WTC11 (cell line): ENCODE measurements around the gene LDHD. TPM values are rescaled to one million over a fixed set of nuclear protein-coding genes. Genes with fewer than 3 reads are reported as not detected.

Experiments used
- ATAC-seq: fragments of 200-7000 bp; cut with Tn5 transposase; 2 replicates; pipeline ENCODE4 v1.10.0; 2021; ENCODE audit warnings: mild to moderate bottlenecking, moderate library complexity
- CTCF ChIA-PET: fragments of 300-600 bp; sonication (Branson Sonifier 250); formaldehyde crosslinking; loops from one replicate; lab custom pipeline; 2021; ENCODE audit warnings: antibody characterized with exemption; lab: Charles Lee
- POLR2A ChIA-PET: fragments of 350-600 bp; sonication (Branson Sonifier 250); formaldehyde crosslinking; loops from one replicate; lab custom pipeline; 2021; ENCODE audit warnings: antibody characterized with exemption; lab: Charles Lee
- DNase-seq: peaks from one replicate; pipeline ENCODE4 v3.0.0; 2021; ENCODE audit warnings: low spot score
- H3K27ac Mint-ChIP-seq: 2 replicates; pipeline ENCODE4 v1.8.0; 2021; ENCODE audit warnings: mixed read lengths
- H3K27me3 Mint-ChIP-seq: 2 replicates; pipeline ENCODE4 v1.8.0; 2021; ENCODE audit warnings: low read depth, mild to moderate bottlenecking, moderate library complexity, mixed read lengths
- H3K36me3 Mint-ChIP-seq: 2 replicates; pipeline ENCODE4 v1.8.0; 2021; ENCODE audit warnings: mixed read lengths
- H3K4me1 Mint-ChIP-seq: 2 replicates; pipeline ENCODE4 v1.8.0; 2022; ENCODE audit warnings: mixed read lengths
- H3K4me3 Mint-ChIP-seq: 2 replicates; pipeline ENCODE4 v1.8.0; 2021; ENCODE audit warnings: mild to moderate bottlenecking, moderate library complexity, mixed read lengths
- H3K9me3 Mint-ChIP-seq: 2 replicates; pipeline ENCODE4 v1.8.0; 2021; ENCODE audit warnings: mixed read lengths
- CREB1 ChIP-seq: sonication (generic); formaldehyde crosslinking; IDR thresholded peaks from 2 replicates; pipeline ENCODE4 v1.8.0; 2023; ENCODE audit warnings: mild to moderate bottlenecking, missing genetic modification reagents
- CREM ChIP-seq: sonication (generic); formaldehyde crosslinking; IDR thresholded peaks from 2 replicates; pipeline ENCODE4 v1.8.1; 2022; ENCODE audit warnings: mild to moderate bottlenecking, missing genetic modification reagents, moderate library complexity
- ESRRA ChIP-seq: sonication (generic); formaldehyde crosslinking; IDR thresholded peaks from 2 replicates; pipeline ENCODE4 v1.8.1; 2022; ENCODE audit warnings: mild to moderate bottlenecking, missing genetic modification reagents, borderline replicate concordance
- ETV6 ChIP-seq: sonication (generic); formaldehyde crosslinking; IDR thresholded peaks from 2 replicates; pipeline ENCODE4 v1.8.1; 2022; ENCODE audit warnings: mild to moderate bottlenecking, missing genetic modification reagents
- FOXP1 ChIP-seq: sonication (generic); formaldehyde crosslinking; IDR thresholded peaks from 2 replicates; pipeline ENCODE4 v1.8.0; 2022; ENCODE audit warnings: missing genetic modification reagents, mild to moderate bottlenecking, moderate library complexity, borderline replicate concordance
- GABPB1 ChIP-seq: sonication (generic); formaldehyde crosslinking; IDR thresholded peaks from 2 replicates; pipeline ENCODE4 v1.8.1; 2023; ENCODE audit warnings: mild to moderate bottlenecking, missing genetic modification reagents
- NFATC4 ChIP-seq: fragments of 250-450 bp; sonication (Bioruptor Pico); IDR thresholded peaks from 2 replicates; pipeline ENCODE4 v1.9.0; 2021; ENCODE audit warnings: mild to moderate bottlenecking
- NFE2L1 ChIP-seq: sonication (generic); formaldehyde crosslinking; IDR thresholded peaks from 2 replicates; pipeline ENCODE4 v1.8.1; 2023; ENCODE audit warnings: missing genetic modification reagents
- RELA ChIP-seq: sonication (generic); formaldehyde crosslinking; IDR thresholded peaks from 2 replicates; pipeline ENCODE4 v1.8.1; 2022; ENCODE audit warnings: missing genetic modification reagents, mild to moderate bottlenecking, borderline replicate concordance
- ZNF671 ChIP-seq: fragments of 250-450 bp; sonication (Bioruptor Pico); IDR thresholded peaks from 2 replicates; pipeline ENCODE4 v1.8.0; 2021; ENCODE audit warnings: mild to moderate bottlenecking
- total RNA-seq: library from RNA; stranded (reverse); gene quantifications from 3 replicates; pipeline ENCODE4 v1.2.3, GENCODE V29; 2021
- TF ChIP-seq, protein P1 (sequence below): sonication (generic); formaldehyde crosslinking; conservative IDR thresholded peaks from 2 replicates; pipeline ENCODE4 v1.8.1; 2022; ENCODE audit warnings: mild to moderate bottlenecking, missing genetic modification reagents
- TF ChIP-seq, protein P2 (sequence below): sonication (generic); formaldehyde crosslinking; IDR thresholded peaks from 2 replicates; pipeline ENCODE4 v1.8.1; 2022; ENCODE audit warnings: low read depth, missing genetic modification reagents, borderline replicate concordance
- TF ChIP-seq, protein P3 (sequence below): fragments of 250-450 bp; sonication (Bioruptor Pico); IDR thresholded peaks from 2 replicates; pipeline ENCODE4 v1.9.0; 2021; ENCODE audit warnings: mild to moderate bottlenecking, borderline replicate concordance
- TF ChIP-seq, protein P4 (sequence below): sonication (generic); formaldehyde crosslinking; IDR thresholded peaks from 2 replicates; pipeline ENCODE4 v1.8.1; 2023; ENCODE audit warnings: mild to moderate bottlenecking, missing genetic modification reagents, moderate library complexity
- TF ChIP-seq, protein P5 (sequence below): sonication (generic); formaldehyde crosslinking; IDR thresholded peaks from 2 replicates; pipeline ENCODE4 v1.8.0; 2022; ENCODE audit warnings: mild to moderate bottlenecking, missing genetic modification reagents

LDHD gene
- total RNA-seq, 1 experiment from 2014 or later = 12.3 TPM

DNA sequence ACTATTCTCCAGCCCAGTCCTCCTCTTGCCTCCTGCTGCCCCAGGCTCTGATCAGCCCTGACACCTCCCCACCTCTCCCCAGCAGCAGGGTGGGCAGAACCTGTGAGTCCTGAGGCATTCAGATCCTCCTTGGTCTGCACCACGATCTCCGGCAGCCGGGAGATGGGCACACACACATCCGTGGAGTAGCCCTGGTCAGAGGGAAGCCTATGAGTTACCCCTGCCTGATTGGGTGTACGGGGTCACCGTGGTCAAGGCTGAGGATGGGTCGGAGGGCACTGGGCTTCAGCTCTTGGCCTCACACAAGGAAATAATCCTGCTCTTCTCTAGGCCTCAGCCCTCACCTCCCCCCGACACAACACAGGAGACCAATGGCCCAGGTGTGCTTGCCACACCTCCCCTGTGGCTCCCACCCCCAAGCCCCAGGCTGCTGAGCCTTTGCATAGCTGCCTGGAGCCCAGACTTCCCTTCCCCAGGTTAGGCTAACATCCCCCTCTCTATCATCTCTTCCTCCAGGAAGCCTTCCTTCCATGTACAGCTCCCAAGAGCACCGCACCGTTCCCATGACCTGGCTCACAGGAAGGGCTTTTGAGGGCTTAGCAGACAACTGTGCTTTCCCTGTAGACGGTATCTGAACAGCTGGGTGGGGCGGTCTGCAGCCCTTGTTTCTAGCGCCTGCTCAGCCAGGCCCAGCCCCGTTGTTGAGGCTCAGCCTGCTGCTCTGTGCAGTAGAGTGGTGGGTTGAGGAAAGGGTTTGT, 3.7 kb downstream of the LDHD start:
- TF ChIP-seq CREB1 = 0 out of 2 replicates have a peak, but pooled peaks have one; percentile 30
- no peak for TF ChIP-seq NFATC4 (CRISPR knock-in tag)

DNA sequence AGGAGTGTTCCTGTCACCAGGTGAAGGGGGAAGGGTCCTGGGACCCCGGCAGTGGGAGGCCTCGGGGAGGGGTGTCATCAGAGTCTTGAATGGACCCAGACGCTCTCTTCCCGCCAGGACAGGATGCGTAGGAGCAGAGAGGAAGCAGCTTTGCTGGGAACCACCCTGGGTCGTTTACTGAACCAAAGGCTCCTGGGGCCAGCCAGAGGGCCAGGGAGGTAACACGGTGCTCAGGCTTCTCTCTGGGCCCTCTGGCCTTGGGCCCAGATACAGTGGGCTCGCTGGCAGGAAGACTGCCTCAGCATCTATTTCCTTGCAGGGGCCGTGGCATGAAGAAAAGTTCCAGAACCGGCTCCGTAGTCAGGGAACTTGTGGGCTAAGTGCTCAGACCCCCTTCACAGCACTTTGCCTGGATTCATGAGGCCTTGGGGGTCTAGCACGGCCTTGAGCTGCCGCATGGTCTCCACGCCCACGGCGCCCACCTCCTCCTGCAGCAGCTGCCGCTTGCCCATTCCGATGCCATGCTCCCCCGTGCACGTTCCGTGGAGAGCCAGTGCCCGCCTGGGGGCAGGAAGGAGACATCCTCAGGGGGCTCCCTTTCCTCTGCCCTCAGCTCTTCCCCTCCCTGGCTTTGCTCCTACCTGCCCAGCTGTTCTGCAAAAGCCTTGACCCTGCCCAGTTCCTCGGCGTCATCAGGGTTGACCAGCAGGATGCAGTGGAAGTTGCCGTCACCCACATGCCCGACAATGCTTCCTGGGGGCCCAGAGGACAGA, 4.4 kb downstream of the LDHD start:
- H3K4me3 Mint-ChIP-seq = no peak overlapping the region
- no peaks in the 10 kb centered on the region for H3K36me3 Mint-ChIP-seq
- no peaks in the 10 kb centered on the region for H3K27me3 Mint-ChIP-seq
- ATAC-seq (no peak), DNase-seq (no peak)
- H3K4me1 Mint-ChIP-seq = peaks cover 63% of the 10 kb centered on the region
- CTCF ChIA-PET = interaction anchor here (0.9 to 5.7 kb wide), 44 partner anchors 9 to 385 kb away, joined by 3 to 158 read pairs (median 7); partner anchors contain the start of genes WDR59 and ZNRF1
- no peak for TF ChIP-seq FOXP1
- TF ChIP-seq, protein P1, sequence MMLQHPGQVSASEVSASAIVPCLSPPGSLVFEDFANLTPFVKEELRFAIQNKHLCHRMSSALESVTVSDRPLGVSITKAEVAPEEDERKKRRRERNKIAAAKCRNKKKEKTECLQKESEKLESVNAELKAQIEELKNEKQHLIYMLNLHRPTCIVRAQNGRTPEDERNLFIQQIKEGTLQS (CRISPR knock-in tag) = 0 out of 2 replicates have a peak, but pooled peaks have one; percentile 27
- TF ChIP-seq, all 79 proteins: peak for 1
- H3K27ac Mint-ChIP-seq = peak overlapping the region; percentile 85
- H3K9me3 Mint-ChIP-seq = no peaks in the 10 kb centered on the region
- POLR2A ChIA-PET = interaction anchor here (1.0 to 2.8 kb wide), 4 partner anchors 14 to 445 kb away, joined by 3 to 18 read pairs (median 10); partner anchors contain the start of genes RFWD3, WDR59 and ZNRF1

More for the DNA sequence above, 3.7 kb downstream of the LDHD start:
- Mint-ChIP-seq H3K9me3 (no peaks in the 10 kb centered on the region), H3K27ac (peak overlapping the region; percentile 85), H3K4me3 (no peak overlapping the region), H3K36me3 (no peaks in the 10 kb centered on the region), H3K4me1 (peaks cover 67% of the 10 kb centered on the region), H3K27me3 (no peaks in the 10 kb centered on the region)
- ATAC-seq = peak; percentile 1
- no peak for DNase-seq
- POLR2A ChIA-PET = interaction anchor here (1.1 to 2.8 kb wide), 3 partner anchors 15 to 128 kb away, joined by 3 to 18 read pairs (median 16); partner anchors contain the start of genes WDR59 and ZNRF1
- CTCF ChIA-PET = interaction anchor here (0.9 to 5.6 kb wide), 9 partner anchors 16 to 250 kb away, joined by 3 to 158 read pairs (median 13); partner anchors contain the start of genes WDR59 and ZNRF1

DNA sequence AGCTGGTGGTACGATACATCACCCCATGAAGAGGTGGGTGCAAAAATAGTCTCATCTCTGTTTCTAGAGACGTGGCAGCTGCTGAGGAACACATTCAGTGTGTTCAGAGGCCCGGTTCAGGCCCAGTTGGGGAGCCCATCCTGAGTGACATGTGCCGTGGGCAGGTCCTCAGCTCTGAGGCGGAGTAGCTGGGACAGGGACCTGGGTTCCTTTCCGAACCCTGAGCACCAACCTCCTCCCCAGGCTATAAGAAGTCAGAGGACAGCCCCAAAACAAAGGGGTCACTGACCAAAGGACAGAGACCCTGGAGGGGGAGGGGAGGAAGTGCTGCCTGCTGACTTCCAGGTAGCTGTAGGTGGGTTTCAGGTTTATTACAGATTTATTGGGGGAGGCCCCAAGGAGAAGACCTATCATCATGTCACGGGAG, 5.1 kb downstream of the LDHD start:
- no peak overlapping the region for H3K4me3 Mint-ChIP-seq
- peaks cover 57% of the 10 kb centered on the region for H3K4me1 Mint-ChIP-seq
- TF ChIP-seq, protein P2, sequence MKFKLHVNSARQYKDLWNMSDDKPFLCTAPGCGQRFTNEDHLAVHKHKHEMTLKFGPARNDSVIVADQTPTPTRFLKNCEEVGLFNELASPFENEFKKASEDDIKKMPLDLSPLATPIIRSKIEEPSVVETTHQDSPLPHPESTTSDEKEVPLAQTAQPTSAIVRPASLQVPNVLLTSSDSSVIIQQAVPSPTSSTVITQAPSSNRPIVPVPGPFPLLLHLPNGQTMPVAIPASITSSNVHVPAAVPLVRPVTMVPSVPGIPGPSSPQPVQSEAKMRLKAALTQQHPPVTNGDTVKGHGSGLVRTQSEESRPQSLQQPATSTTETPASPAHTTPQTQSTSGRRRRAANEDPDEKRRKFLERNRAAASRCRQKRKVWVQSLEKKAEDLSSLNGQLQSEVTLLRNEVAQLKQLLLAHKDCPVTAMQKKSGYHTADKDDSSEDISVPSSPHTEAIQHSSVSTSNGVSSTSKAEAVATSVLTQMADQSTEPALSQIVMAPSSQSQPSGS (CRISPR knock-in tag) = no peak
- 0 out of 2 replicates have a peak, but pooled peaks have one; percentile 3 for TF ChIP-seq ETV6
- no peaks in the 10 kb centered on the region for H3K9me3 Mint-ChIP-seq
- ATAC-seq = peak; percentile 3
- H3K36me3 Mint-ChIP-seq = no peaks in the 10 kb centered on the region
- DNase-seq = no peak
- no peaks in the 10 kb centered on the region for H3K27me3 Mint-ChIP-seq
- ChIA-PET POLR2A (interaction anchor here (1.0 to 2.8 kb wide), 3 partner anchors 113 to 444 kb away, joined by 3 to 18 read pairs (median 16); partner anchors contain the start of genes RFWD3, WDR59 and ZNRF1), CTCF (interaction anchor here (0.7 to 5.7 kb wide), 54 partner anchors 9 to 395 kb away, joined by 3 to 158 read pairs (median 6); partner anchors contain the start of genes FA2H, WDR59 and ZNRF1)
- peak overlapping the region; percentile 36; the same call in 1 of the 2 replicates for H3K27ac Mint-ChIP-seq

DNA sequence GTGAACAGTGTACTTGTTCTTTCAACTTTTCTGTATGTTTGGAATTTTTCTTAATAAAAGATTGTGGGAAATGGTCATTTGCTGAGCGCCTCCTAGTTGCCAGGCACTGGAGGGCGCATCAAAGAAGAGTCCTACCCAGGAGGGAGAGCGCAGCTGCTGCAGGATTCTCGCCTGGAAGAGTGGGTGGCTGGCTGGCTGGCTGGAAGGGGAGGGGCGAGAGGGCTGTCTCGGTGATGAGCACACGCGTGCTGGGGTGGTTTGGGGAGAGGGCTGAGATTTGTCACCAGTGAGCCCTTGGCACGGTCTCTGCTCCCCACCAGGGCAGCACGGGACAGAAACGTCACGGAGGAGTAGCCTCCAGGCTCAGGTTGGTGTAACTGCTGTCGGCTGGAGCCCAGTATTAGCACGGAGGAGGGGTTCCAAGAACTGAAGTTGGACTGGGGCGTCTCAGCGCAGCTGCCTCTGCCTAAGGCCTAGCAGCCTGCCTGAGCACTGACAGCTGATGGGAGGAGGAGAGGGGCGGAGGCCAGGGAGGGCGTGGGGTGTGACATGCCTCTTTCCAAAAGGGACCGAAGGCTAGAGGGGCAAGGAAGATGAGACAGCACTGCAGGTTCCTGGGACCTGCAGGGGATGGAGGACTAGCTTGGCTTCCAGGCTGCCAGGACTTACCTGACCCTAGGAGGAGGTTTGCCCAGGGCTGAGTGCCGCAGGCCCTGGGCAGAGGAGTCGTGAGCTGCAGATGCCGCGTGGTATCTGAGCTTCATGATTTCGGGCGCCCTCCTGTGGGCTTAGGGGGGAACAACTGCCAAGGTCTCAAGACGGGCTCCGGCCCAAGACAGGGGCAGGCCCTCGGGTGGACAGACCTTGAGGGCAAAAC, 5.7 kb downstream of the LDHD start:
- peak overlapping the region; percentile 38 for H3K27ac Mint-ChIP-seq
- 0 out of 2 replicates have a peak, but pooled peaks cover 2% of the 10 kb centered on the region for H3K36me3 Mint-ChIP-seq
- DNase-seq = peak; percentile 90
- H3K4me1 Mint-ChIP-seq = peaks cover 53% of the 10 kb centered on the region
- H3K9me3 Mint-ChIP-seq = no peaks in the 10 kb centered on the region
- ChIA-PET POLR2A (interaction anchor here (2.3 to 2.8 kb wide), 2 partner anchors 112 to 126 kb away, joined by 16 to 18 read pairs; partner anchors contain the start of genes WDR59 and ZNRF1), CTCF (interaction anchor here (0.5 to 5.7 kb wide), 64 partner anchors 10 to 415 kb away, joined by 3 to 158 read pairs (median 5); partner anchors contain the start of genes FA2H, WDR59 and ZNRF1)
- no peaks in the 10 kb centered on the region for H3K27me3 Mint-ChIP-seq
- H3K4me3 Mint-ChIP-seq = peak overlapping the region; percentile 27
- ATAC-seq = peak; percentile 72
- TF ChIP-seq, protein P3, sequence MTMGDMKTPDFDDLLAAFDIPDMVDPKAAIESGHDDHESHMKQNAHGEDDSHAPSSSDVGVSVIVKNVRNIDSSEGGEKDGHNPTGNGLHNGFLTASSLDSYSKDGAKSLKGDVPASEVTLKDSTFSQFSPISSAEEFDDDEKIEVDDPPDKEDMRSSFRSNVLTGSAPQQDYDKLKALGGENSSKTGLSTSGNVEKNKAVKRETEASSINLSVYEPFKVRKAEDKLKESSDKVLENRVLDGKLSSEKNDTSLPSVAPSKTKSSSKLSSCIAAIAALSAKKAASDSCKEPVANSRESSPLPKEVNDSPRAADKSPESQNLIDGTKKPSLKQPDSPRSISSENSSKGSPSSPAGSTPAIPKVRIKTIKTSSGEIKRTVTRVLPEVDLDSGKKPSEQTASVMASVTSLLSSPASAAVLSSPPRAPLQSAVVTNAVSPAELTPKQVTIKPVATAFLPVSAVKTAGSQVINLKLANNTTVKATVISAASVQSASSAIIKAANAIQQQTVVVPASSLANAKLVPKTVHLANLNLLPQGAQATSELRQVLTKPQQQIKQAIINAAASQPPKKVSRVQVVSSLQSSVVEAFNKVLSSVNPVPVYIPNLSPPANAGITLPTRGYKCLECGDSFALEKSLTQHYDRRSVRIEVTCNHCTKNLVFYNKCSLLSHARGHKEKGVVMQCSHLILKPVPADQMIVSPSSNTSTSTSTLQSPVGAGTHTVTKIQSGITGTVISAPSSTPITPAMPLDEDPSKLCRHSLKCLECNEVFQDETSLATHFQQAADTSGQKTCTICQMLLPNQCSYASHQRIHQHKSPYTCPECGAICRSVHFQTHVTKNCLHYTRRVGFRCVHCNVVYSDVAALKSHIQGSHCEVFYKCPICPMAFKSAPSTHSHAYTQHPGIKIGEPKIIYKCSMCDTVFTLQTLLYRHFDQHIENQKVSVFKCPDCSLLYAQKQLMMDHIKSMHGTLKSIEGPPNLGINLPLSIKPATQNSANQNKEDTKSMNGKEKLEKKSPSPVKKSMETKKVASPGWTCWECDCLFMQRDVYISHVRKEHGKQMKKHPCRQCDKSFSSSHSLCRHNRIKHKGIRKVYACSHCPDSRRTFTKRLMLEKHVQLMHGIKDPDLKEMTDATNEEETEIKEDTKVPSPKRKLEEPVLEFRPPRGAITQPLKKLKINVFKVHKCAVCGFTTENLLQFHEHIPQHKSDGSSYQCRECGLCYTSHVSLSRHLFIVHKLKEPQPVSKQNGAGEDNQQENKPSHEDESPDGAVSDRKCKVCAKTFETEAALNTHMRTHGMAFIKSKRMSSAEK (CRISPR knock-in tag) = no peak
- no peak for TF ChIP-seq CREM (CRISPR knock-in tag)
- TF ChIP-seq, protein P4, sequence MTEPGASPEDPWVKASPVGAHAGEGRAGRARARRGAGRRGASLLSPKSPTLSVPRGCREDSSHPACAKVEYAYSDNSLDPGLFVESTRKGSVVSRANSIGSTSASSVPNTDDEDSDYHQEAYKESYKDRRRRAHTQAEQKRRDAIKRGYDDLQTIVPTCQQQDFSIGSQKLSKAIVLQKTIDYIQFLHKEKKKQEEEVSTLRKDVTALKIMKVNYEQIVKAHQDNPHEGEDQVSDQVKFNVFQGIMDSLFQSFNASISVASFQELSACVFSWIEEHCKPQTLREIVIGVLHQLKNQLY (CRISPR knock-in tag) = no peak
- TF ChIP-seq CREB1 = no peak
- peak; percentile 36; the same call in 1 of the 2 replicates for TF ChIP-seq FOXP1
- 0 out of 2 replicates have a peak, but pooled peaks have one; percentile 12 for TF ChIP-seq NFE2L1
- TF ChIP-seq RELA (CRISPR knock-in tag) = no peak
- peak; percentile 51 for TF ChIP-seq GABPB1 (CRISPR knock-in tag)
- TF ChIP-seq ESRRA (CRISPR knock-in tag) = no peak
- TF ChIP-seq ZNF671 (CRISPR knock-in tag) = no peak
- TF ChIP-seq, protein P5, sequence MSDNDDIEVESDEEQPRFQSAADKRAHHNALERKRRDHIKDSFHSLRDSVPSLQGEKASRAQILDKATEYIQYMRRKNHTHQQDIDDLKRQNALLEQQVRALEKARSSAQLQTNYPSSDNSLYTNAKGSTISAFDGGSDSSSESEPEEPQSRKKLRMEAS = peak; percentile 82
